ENCODE results near the gene PHF21B. TPM values are rescaled to one million over a fixed set of nuclear protein-coding genes. Genes with fewer than 3 reads are reported as not detected.

The PHF21B gene
- total RNA-seq, 1 donor from 2014 or later: 0.69 TPM

DNA sequence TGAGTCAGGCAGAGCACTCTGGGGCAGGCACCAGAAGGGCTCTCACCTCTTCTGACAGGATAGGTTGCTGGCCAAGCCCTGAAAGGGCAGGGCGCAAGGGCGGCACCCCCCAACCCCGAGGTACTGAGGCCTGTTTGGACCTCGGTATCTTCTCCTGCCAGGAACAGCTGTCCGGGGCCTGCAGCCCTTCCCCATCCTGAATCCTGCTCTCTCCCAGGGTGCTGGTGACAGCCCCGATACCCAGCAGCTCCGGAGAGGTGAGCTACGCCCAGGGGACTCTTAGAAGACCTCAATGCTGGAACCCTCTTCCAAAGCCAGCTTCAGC lies 79.1 kb downstream of the PHF21B start:
- no peak for DNase-seq
- peaks cover 14% of the 10 kb centered on the region for H3K4me1 ChIP-seq
- no peaks in the 10 kb centered on the region for H3K36me3 ChIP-seq
- intact Hi-C loops (cut with micrococcal nuclease): no loop called here
- H3K9me3 ChIP-seq (replicated peaks): no peaks in the 10 kb centered on the region
- no peak overlapping the region for H3K4me3 ChIP-seq
- TF ChIP-seq, protein P1, sequence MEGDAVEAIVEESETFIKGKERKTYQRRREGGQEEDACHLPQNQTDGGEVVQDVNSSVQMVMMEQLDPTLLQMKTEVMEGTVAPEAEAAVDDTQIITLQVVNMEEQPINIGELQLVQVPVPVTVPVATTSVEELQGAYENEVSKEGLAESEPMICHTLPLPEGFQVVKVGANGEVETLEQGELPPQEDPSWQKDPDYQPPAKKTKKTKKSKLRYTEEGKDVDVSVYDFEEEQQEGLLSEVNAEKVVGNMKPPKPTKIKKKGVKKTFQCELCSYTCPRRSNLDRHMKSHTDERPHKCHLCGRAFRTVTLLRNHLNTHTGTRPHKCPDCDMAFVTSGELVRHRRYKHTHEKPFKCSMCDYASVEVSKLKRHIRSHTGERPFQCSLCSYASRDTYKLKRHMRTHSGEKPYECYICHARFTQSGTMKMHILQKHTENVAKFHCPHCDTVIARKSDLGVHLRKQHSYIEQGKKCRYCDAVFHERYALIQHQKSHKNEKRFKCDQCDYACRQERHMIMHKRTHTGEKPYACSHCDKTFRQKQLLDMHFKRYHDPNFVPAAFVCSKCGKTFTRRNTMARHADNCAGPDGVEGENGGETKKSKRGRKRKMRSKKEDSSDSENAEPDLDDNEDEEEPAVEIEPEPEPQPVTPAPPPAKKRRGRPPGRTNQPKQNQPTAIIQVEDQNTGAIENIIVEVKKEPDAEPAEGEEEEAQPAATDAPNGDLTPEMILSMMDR (IDR thresholded peaks at IDR 0.05; ENCODE audit: borderline replicate concordance): no peak
- peaks cover 3% of the 10 kb centered on the region for H3K27me3 ChIP-seq (ENCODE audit: low read depth)
- H3K27ac ChIP-seq (replicated peaks): peak overlapping the region; percentile 86

DNA sequence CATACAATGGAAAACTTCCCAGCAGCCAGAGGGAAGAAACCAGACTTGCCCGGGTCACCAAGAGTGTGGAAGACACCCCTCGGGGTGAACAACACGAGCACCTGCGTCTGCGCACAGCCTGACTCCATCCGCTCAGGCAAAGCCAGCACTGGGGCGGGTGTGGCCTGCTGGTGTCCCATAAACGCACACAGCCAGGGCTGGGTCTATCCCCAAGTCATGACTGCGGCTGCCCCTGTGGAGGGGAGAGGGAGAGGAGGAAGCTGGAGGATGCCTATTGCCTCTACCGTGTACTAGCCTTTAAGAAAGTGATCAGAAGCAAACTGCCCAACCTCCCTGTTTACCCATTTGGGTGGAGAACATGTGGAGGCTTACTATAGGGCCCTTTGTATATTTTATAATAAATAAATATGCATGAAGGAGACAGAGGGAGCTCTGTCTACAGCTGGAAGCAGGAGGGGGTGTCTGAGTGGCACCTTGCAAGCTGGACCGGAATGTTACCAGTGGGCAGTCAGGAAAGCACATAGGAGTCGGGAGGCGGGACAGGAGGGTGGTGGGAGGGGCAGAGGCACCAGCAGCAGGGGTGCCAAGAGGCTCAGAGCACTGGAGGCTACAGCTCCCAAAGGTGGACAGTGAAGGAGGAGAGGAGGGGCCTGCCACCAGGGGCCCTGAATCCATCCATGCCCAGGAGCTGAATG lies 79.6 kb downstream of the PHF21B start:
- intact Hi-C loops (cut with micrococcal nuclease): no loop called here
- peaks cover 14% of the 10 kb centered on the region for H3K4me1 ChIP-seq
- no peak overlapping the region for H3K4me3 ChIP-seq
- H3K27me3 ChIP-seq (ENCODE audit: low read depth): peaks cover 3% of the 10 kb centered on the region
- TF ChIP-seq, protein P1 (IDR thresholded peaks at IDR 0.05; ENCODE audit: borderline replicate concordance): no peak
- no peaks in the 10 kb centered on the region for H3K36me3 ChIP-seq
- peaks cover 4% of the 10 kb centered on the region for H3K9me3 ChIP-seq (replicated peaks)
- H3K27ac ChIP-seq (replicated peaks): peak overlapping the region; percentile 86
- peak; percentile 10 for DNase-seq

DNA sequence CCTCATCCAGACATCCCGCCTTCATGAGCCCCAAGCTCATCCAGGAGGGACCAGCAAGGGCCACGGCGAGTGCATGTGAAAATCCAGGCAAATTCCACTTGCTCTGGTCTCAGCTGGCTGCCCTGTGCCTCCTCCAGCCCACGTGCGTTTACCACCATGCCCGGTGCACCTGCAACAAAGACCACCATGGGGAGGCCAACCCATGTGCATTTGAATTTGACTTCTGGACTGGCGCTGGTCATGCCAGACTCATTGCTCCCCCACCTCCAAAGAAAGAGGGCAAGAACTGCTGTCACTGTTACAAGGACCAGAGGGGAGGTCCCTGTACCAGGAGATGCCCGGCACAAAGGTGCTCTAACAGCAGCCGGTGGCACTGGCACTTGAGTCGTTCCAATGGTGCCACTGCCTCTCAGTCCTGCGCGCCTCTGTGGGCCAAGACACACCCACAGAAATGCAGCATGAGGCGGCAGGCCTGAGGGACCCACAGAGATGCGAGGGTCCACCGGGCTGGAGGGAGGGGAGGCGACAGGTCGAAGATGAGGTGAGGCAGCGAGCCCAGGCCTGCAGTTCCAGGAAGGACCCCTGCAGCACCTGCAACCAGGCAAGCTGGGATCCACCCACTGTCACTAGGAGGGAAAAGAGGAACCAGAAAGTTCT lies 80.3 kb downstream of the PHF21B start:
- H3K9me3 ChIP-seq (replicated peaks): peaks cover 11% of the 10 kb centered on the region
- H3K4me1 ChIP-seq: peaks cover 14% of the 10 kb centered on the region
- peaks cover 3% of the 10 kb centered on the region for H3K27me3 ChIP-seq (ENCODE audit: low read depth)
- H3K27ac ChIP-seq (replicated peaks): no peak overlapping the region
- TF ChIP-seq, protein P1 (IDR thresholded peaks at IDR 0.05; ENCODE audit: borderline replicate concordance): no peak
- intact Hi-C loops (cut with micrococcal nuclease): no loop called here
- H3K36me3 ChIP-seq: no peaks in the 10 kb centered on the region
- no peak for DNase-seq
- no peak overlapping the region for H3K4me3 ChIP-seq

DNA sequence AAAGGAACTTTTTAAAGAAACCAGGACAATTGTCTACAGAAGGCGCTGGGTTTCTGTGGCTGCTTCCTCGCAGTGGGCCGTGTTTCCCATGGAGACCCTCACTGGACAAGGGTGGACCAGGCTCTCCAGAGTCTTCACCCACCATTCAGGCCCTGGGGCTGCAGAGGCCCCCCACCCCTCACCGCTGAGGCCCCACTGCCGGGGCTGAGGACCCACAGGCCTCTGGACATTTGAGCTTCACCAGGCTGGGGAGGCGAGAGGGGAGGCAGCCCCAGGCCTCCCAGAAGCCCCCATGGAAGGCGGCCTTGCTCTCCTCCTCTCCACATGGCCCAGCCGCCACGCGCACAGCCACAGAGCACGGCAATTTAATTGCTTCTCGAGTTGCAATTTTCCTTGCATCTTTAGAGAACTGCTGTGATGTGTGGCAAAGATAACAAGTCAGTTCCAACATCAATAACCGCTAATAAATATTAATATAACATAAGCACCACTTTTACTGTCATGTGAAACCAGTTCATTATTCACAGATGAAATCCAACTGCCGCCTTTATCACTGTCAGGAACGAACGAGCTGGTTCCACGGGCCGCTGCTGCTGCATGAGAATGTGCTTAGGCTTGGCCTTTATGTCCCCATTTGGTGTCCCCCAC lies 81.0 kb downstream of the PHF21B start:
- TF ChIP-seq, protein P1 (IDR thresholded peaks at IDR 0.05; ENCODE audit: borderline replicate concordance): no peak
- intact Hi-C loops (cut with micrococcal nuclease): no loop called here
- DNase-seq: peak; percentile 5

DNA sequence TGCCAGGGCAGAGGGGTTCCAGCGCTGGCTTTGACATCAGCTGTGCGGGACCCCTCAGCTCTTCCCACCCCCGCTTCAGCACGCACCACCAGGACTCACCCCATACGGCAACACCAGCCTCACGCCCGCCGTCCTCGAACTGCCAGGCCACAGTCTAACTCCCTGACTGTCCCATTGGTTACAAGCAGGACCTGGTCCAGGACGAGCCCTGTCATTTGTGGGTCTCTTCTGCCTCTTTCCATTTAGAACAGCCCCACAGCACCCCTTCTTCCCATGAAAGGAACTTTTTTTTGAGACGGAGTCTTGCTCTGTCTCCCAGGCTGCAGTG lies 81.7 kb downstream of the PHF21B start:
- Histone ChIP-seq H3K9me3 (replicated peaks) (peaks cover 16% of the 10 kb centered on the region), H3K4me1 (peaks cover 14% of the 10 kb centered on the region), H3K27me3 (ENCODE audit: low read depth) (peaks cover 3% of the 10 kb centered on the region), H3K36me3 (no peaks in the 10 kb centered on the region), H3K4me3 (no peak overlapping the region), H3K27ac (replicated peaks) (no peak overlapping the region)
- intact Hi-C loops (cut with micrococcal nuclease): no loop called here
- DNase-seq: peak; percentile 4
- TF ChIP-seq, protein P1 (IDR thresholded peaks at IDR 0.05; ENCODE audit: borderline replicate concordance): no peak

More for the DNA sequence above, 81.0 kb downstream of the PHF21B start:
- Histone ChIP-seq H3K4me1 (peaks cover 14% of the 10 kb centered on the region), H3K27ac (replicated peaks) (no peak overlapping the region), H3K4me3 (no peak overlapping the region), H3K36me3 (no peaks in the 10 kb centered on the region), H3K9me3 (replicated peaks) (peaks cover 16% of the 10 kb centered on the region), H3K27me3 (ENCODE audit: low read depth) (peaks cover 3% of the 10 kb centered on the region)
